Adrenal gland (tissue), 5 donors: ENCODE measurements around the gene H2AZ2.

Experiments
- POLR2A ChIP-seq, 2 donors: fragments of 450-650 bp; IDR thresholded peaks; one replicate each; pipeline ENCODE4 v1.6.1; 2017; ENCODE audit warnings: antibody characterized with exemption in 2 of 2, mild to moderate bottlenecking in 2 of 2, moderate library complexity in 1 of 2
- TF ChIP-seq, protein P1 (sequence below), 6 experiments: fragments of 450-650 bp in 4 of 6; fragments of 200-600 bp in 2 of 6; sonication (generic) in 1 of 6; IDR thresholded peaks; 1 replicate in 5 of 6; 2 replicates in 1 of 6; pipeline versions ENCODE4 v1.5.1 to v1.8.0; 2016 to 2021; ENCODE audit warnings: antibody characterized with exemption in 6 of 6, mild to moderate bottlenecking in 2 of 6, moderate library complexity in 1 of 6
- donor health status: DM: no; HTN: no; CAD: no.

DNA sequence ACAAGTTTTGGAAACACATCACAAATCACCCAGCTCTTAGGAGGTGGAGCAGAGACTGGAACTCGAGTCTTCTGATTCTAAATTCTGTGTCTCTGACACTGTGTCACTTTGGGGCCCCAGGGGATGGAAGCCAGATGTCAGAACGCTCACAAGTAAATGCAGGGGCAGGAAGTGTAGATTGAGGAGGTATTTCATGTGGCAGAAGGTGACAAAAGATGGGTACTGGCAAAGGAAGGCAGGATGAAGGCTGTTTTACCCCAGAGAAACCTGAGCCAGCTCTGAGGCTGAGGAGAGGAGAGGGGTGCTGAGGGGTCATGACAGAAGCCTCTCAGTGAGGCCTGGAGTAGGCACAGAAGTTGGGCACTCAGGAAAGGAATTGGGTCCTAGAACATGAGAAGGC lies 43.5 kb upstream of the H2AZ2 start:
- TF ChIP-seq, protein P1, sequence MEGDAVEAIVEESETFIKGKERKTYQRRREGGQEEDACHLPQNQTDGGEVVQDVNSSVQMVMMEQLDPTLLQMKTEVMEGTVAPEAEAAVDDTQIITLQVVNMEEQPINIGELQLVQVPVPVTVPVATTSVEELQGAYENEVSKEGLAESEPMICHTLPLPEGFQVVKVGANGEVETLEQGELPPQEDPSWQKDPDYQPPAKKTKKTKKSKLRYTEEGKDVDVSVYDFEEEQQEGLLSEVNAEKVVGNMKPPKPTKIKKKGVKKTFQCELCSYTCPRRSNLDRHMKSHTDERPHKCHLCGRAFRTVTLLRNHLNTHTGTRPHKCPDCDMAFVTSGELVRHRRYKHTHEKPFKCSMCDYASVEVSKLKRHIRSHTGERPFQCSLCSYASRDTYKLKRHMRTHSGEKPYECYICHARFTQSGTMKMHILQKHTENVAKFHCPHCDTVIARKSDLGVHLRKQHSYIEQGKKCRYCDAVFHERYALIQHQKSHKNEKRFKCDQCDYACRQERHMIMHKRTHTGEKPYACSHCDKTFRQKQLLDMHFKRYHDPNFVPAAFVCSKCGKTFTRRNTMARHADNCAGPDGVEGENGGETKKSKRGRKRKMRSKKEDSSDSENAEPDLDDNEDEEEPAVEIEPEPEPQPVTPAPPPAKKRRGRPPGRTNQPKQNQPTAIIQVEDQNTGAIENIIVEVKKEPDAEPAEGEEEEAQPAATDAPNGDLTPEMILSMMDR (IDR thresholded peaks at IDR 0.05): no peak
- TF ChIP-seq POLR2A (IDR thresholded peaks at IDR 0.05): no peak
